ENCODE data around the gene PPP3CA. TPM values are rescaled to one million over a fixed set of nuclear protein-coding genes. Genes with fewer than 3 reads are reported as not detected.
"Not testable (repeated sequence)": the region's sequence is repeated elsewhere in the genome, so short reads cannot be mapped to it uniquely, and the experiment has no call there.

Gene PPP3CA
- total and polyA plus RNA-seq, 2 of the 8 experiments (the other 6 are each of a cell fraction or from before 2014, with no cell fraction given) = 7.9 to 35.0 TPM

- H3K4me1 ChIP-seq (replicated peaks in 1 of 4; ENCODE audit: control insufficient read depth in 3 of 4, insufficient read depth in 4 of 4, low read length in 3 of 4); POLR2A ChIA-PET (ENCODE audit: partially characterized antibody); H2BK12ac ChIP-seq (ENCODE audit: low read depth, low read length); H3K4ac ChIP-seq (replicated peaks; ENCODE audit: insufficient read length, low read depth, low read length); H2BK5ac ChIP-seq (ENCODE audit: low read depth, low read length); H2BK20ac ChIP-seq (ENCODE audit: low read length); H2BK120ac ChIP-seq (replicated peaks; ENCODE audit: low read depth, low read length); H3K56ac ChIP-seq (replicated peaks; ENCODE audit: insufficient read length, low read depth, low read length); H3K79me2 ChIP-seq (ENCODE audit: control insufficient read depth in 1 of 2, insufficient read depth in 2 of 2, low read length in 2 of 2); H3K4me3 ChIP-seq (ENCODE audit: extremely low read depth in 1 of 4, insufficient read depth in 2 of 4, low read depth in 3 of 4, low read length in 4 of 4); H3K9me3 ChIP-seq (ENCODE audit: insufficient read depth in 2 of 2, low read depth in 1 of 2, low read length in 1 of 2); H4K91ac ChIP-seq (replicated peaks; ENCODE audit: insufficient read length, low read length); H3K23ac ChIP-seq (ENCODE audit: insufficient read length); H3K27me3 ChIP-seq (replicated peaks in 1 of 4; ENCODE audit: control insufficient read depth in 3 of 4, extremely low read depth in 1 of 4, insufficient read depth in 3 of 4, low read length in 3 of 4); H3K18ac ChIP-seq (ENCODE audit: extremely low read depth, low read length); H2AK5ac ChIP-seq (ENCODE audit: low read depth, low read length); FAIRE-seq; H2BK15ac ChIP-seq (ENCODE audit: low read length); H4K5ac ChIP-seq (ENCODE audit: insufficient read length, low read depth, low read length); H3K79me1 ChIP-seq (ENCODE audit: low read depth, low read length); H4K8ac ChIP-seq (ENCODE audit: extremely low read depth, insufficient read depth, low read length); H3K36me3 ChIP-seq (ENCODE audit: control insufficient read depth in 2 of 4, insufficient read depth in 4 of 4, low read length in 3 of 4); H4K20me1 ChIP-seq (replicated peaks in 1 of 2; ENCODE audit: control insufficient read depth in 1 of 2, insufficient read depth in 2 of 2, low read length in 2 of 2); H3K27ac ChIP-seq (ENCODE audit: low read depth, low read length); H3K14ac ChIP-seq (ENCODE audit: insufficient read length); H3K9ac ChIP-seq (replicated peaks in 1 of 4; ENCODE audit: extremely low read depth in 1 of 4, low read depth in 3 of 4, low read length in 3 of 4); H2AFZ ChIP-seq (ENCODE audit: low read length); DNase-seq (ENCODE audit: low read depth in 1 of 2, low spot score in 2 of 2); H3K23me2 ChIP-seq (ENCODE audit: low read depth, low read length); CTCF ChIA-PET (ENCODE audit: partially characterized antibody); H3K4me2 ChIP-seq (ENCODE audit: insufficient read depth in 1 of 2, low read depth in 2 of 2, low read length in 2 of 2): not testable (repeated sequence)
- WGBS, 2 experiments (ENCODE audit: extremely low coverage in 1 of 2, insufficient coverage in 1 of 2, insufficient read length in 1 of 2, insufficient replicate concordance in 2 of 2, low coverage in 1 of 2, low lambda C conversion rate in 2 of 2, missing lambda C conversion rate in 1 of 2) = 93% methylated on average over 10 of the region's 10 CpGs; no CpG with 5 or more reads in 1 of the 2 experiments
These were observed 352.3 kb downstream of the PPP3CA start for GRCh38 chr4:100995002-100995401.

GRCh38 chr4:100991332-100992069, 355.8 kb downstream of the PPP3CA start:
- H3K56ac ChIP-seq (replicated peaks; ENCODE audit: insufficient read length, low read depth, low read length); H3K9ac ChIP-seq (replicated peaks in 1 of 4; ENCODE audit: extremely low read depth in 1 of 4, low read depth in 3 of 4, low read length in 3 of 4); H2BK120ac ChIP-seq (replicated peaks; ENCODE audit: low read depth, low read length); H4K20me1 ChIP-seq (replicated peaks in 1 of 2; ENCODE audit: control insufficient read depth in 1 of 2, insufficient read depth in 2 of 2, low read length in 2 of 2); DNase-seq (ENCODE audit: low read depth in 1 of 2, low spot score in 2 of 2); H2BK12ac ChIP-seq (ENCODE audit: low read depth, low read length); H3K4me1 ChIP-seq (replicated peaks in 1 of 4; ENCODE audit: control insufficient read depth in 3 of 4, insufficient read depth in 4 of 4, low read length in 3 of 4); H3K27me3 ChIP-seq (replicated peaks in 1 of 4; ENCODE audit: control insufficient read depth in 3 of 4, extremely low read depth in 1 of 4, insufficient read depth in 3 of 4, low read length in 3 of 4); H3K18ac ChIP-seq (ENCODE audit: extremely low read depth, low read length); H3K4me2 ChIP-seq (ENCODE audit: insufficient read depth in 1 of 2, low read depth in 2 of 2, low read length in 2 of 2); H3K27ac ChIP-seq (ENCODE audit: low read depth, low read length); H2AFZ ChIP-seq (ENCODE audit: low read length); H3K9me3 ChIP-seq (ENCODE audit: insufficient read depth in 2 of 2, low read depth in 1 of 2, low read length in 1 of 2); H3K23me2 ChIP-seq (ENCODE audit: low read depth, low read length); H2BK20ac ChIP-seq (ENCODE audit: low read length); H3K4ac ChIP-seq (replicated peaks; ENCODE audit: insufficient read length, low read depth, low read length); H3K79me2 ChIP-seq (ENCODE audit: control insufficient read depth in 1 of 2, insufficient read depth in 2 of 2, low read length in 2 of 2); POLR2A ChIA-PET (ENCODE audit: partially characterized antibody); H2BK15ac ChIP-seq (ENCODE audit: low read length); H3K14ac ChIP-seq (ENCODE audit: insufficient read length); H2AK5ac ChIP-seq (ENCODE audit: low read depth, low read length); H2BK5ac ChIP-seq (ENCODE audit: low read depth, low read length); H4K8ac ChIP-seq (ENCODE audit: extremely low read depth, insufficient read depth, low read length); FAIRE-seq; H3K36me3 ChIP-seq (ENCODE audit: control insufficient read depth in 2 of 4, insufficient read depth in 4 of 4, low read length in 3 of 4); H3K4me3 ChIP-seq (ENCODE audit: extremely low read depth in 1 of 4, insufficient read depth in 2 of 4, low read depth in 3 of 4, low read length in 4 of 4); H3K79me1 ChIP-seq (ENCODE audit: low read depth, low read length); H4K91ac ChIP-seq (replicated peaks; ENCODE audit: insufficient read length, low read length); H3K23ac ChIP-seq (ENCODE audit: insufficient read length); H4K5ac ChIP-seq (ENCODE audit: insufficient read length, low read depth, low read length): not testable (repeated sequence)
- 89% methylated on average over 6 of the region's 6 CpGs; no CpG with 5 or more reads in 1 of the 2 experiments for WGBS, 2 experiments (ENCODE audit: extremely low coverage in 1 of 2, insufficient coverage in 1 of 2, insufficient read length in 1 of 2, insufficient replicate concordance in 2 of 2, low coverage in 1 of 2, low lambda C conversion rate in 2 of 2, missing lambda C conversion rate in 1 of 2)
- CTCF ChIA-PET (ENCODE audit: partially characterized antibody) = interaction anchor here (1.5 kb wide), 1 partner anchor 12 kb away, joined by 3 read pairs; no protein-coding TSS in a partner anchor

Measured in H1 (cell line).